Measurements from ENCODE around the gene SEC22A. TPM values are rescaled to one million over a fixed set of nuclear protein-coding genes. Genes with fewer than 3 reads are reported as not detected.

SEC22A gene
- total RNA-seq, 1 donor from 2014 or later, result 15.9 TPM

GRCh38 chr3:123315271-123315595, 113.5 kb downstream of the SEC22A start:
- H3K36me3 Mint-ChIP-seq (ENCODE audit: low read depth), result no peaks in the 10 kb centered on the region
- POLR2A ChIA-PET, result interaction anchor here (0.6 kb wide), 1 partner anchor 135 kb away, joined by 4 read pairs; no protein-coding TSS in a partner anchor
- H3K27me3 Mint-ChIP-seq, result peaks cover 12% of the 10 kb centered on the region
- no peak overlapping the region for H3K4me3 Mint-ChIP-seq
- H3K9me3 Mint-ChIP-seq, result no peaks in the 10 kb centered on the region
- intact Hi-C loops (cut with micrococcal nuclease), result no loop called here
- H3K4me1 Mint-ChIP-seq, result no peaks in the 10 kb centered on the region
- H3K27ac Mint-ChIP-seq, result no peak overlapping the region
- DNase-seq (no peak), ATAC-seq (ENCODE audit: low read depth) (no peak)
- no peak for TF ChIP-seq CTCF (IDR thresholded peaks at IDR 0.05)
- CTCF ChIA-PET, result no interaction called here

- ATAC-seq (ENCODE audit: low read depth) (no peak), DNase-seq (no peak)
- Mint-ChIP-seq H3K4me1 (no peaks in the 10 kb centered on the region), H3K4me3 (no peak overlapping the region), H3K27ac (no peak overlapping the region), H3K27me3 (peaks cover 15% of the 10 kb centered on the region), H3K9me3 (no peaks in the 10 kb centered on the region), H3K36me3 (ENCODE audit: low read depth) (no peaks in the 10 kb centered on the region)
- intact Hi-C loops (cut with micrococcal nuclease), result no loop called here
- POLR2A ChIA-PET, result no interaction called here
- no peak for TF ChIP-seq CTCF (IDR thresholded peaks at IDR 0.05)
- CTCF ChIA-PET, result no interaction called here
These were observed 116.0 kb downstream of the SEC22A start for GRCh38 chr3:123317716-123318115.

GRCh38 chr3:123318374-123318773, 116.6 kb downstream of the SEC22A start:
- Mint-ChIP-seq H3K27ac (no peak overlapping the region), H3K27me3 (peaks cover 15% of the 10 kb centered on the region), H3K36me3 (ENCODE audit: low read depth) (no peaks in the 10 kb centered on the region), H3K4me3 (no peak overlapping the region), H3K9me3 (no peaks in the 10 kb centered on the region), H3K4me1 (no peaks in the 10 kb centered on the region)
- ChIA-PET CTCF (no interaction called here), POLR2A (no interaction called here)
- DNase-seq, result no peak
- intact Hi-C loops (cut with micrococcal nuclease), result no loop called here
- TF ChIP-seq CTCF (IDR thresholded peaks at IDR 0.05), result no peak
- ATAC-seq (ENCODE audit: low read depth), result no peak

- Mint-ChIP-seq H3K27ac (no peak overlapping the region), H3K36me3 (ENCODE audit: low read depth) (no peaks in the 10 kb centered on the region), H3K27me3 (peaks cover 12% of the 10 kb centered on the region), H3K4me1 (no peaks in the 10 kb centered on the region), H3K4me3 (no peak overlapping the region), H3K9me3 (no peaks in the 10 kb centered on the region)
- no peak for ATAC-seq (ENCODE audit: low read depth)
- TF ChIP-seq CTCF (IDR thresholded peaks at IDR 0.05), result no peak
- ChIA-PET POLR2A (no interaction called here), CTCF (no interaction called here)
- intact Hi-C loops (cut with micrococcal nuclease), result no loop called here
- DNase-seq, result no peak
These were observed 118.0 kb downstream of the SEC22A start for GRCh38 chr3:123319760-123320159.

- intact Hi-C loops (cut with micrococcal nuclease), result no loop called here
- ChIA-PET CTCF (no interaction called here), POLR2A (no interaction called here)
- Mint-ChIP-seq H3K27ac (no peak overlapping the region), H3K4me3 (no peak overlapping the region), H3K9me3 (no peaks in the 10 kb centered on the region), H3K36me3 (ENCODE audit: low read depth) (no peaks in the 10 kb centered on the region), H3K4me1 (no peaks in the 10 kb centered on the region), H3K27me3 (peaks cover 9% of the 10 kb centered on the region)
- no peak for TF ChIP-seq CTCF (IDR thresholded peaks at IDR 0.05)
- ATAC-seq (ENCODE audit: low read depth), result no peak
- DNase-seq, result no peak
These were observed 118.5 kb downstream of the SEC22A start for GRCh38 chr3:123320221-123320620.
